Measurements from ENCODE around the gene PRR16.
A peak's percentile ranks its signal among the peaks of the same experiment; 100 is the strongest.

PRR16 gene

GRCh38 chr5:120591911-120592310, 127.8 kb downstream of the PRR16 start:
- DNase-seq = no peak

- DNase-seq = no peak
These were observed 135.5 kb downstream of the PRR16 start for GRCh38 chr5:120599576-120599975.

GRCh38 chr5:120600639-120601038, 136.5 kb downstream of the PRR16 start:
- no peak for DNase-seq

- DNase-seq = no peak
These were observed 137.9 kb downstream of the PRR16 start for GRCh38 chr5:120602033-120602432.

- peak; percentile 75 for DNase-seq
These were observed 140.8 kb downstream of the PRR16 start for GRCh38 chr5:120604884-120605283.

- DNase-seq = no peak
These were observed 141.4 kb downstream of the PRR16 start for GRCh38 chr5:120605325-120606079.

GRCh38 chr5:120609570-120609969, 145.5 kb downstream of the PRR16 start:
- no peak for DNase-seq

- DNase-seq = no peak
These were observed 146.0 kb downstream of the PRR16 start for GRCh38 chr5:120610145-120610544.

GRCh38 chr5:120613729-120614128, 149.6 kb downstream of the PRR16 start:
- DNase-seq = peak; percentile 58

- peak; percentile 43 for DNase-seq
These were observed 150.6 kb downstream of the PRR16 start for GRCh38 chr5:120614531-120615180.

- DNase-seq = peak; percentile 80
These were observed 152.0 kb downstream of the PRR16 start for GRCh38 chr5:120615967-120616645.

GRCh38 chr5:120621339-120621738, 157.2 kb downstream of the PRR16 start:
- DNase-seq = no peak

- DNase-seq = no peak
These were observed 160.0 kb downstream of the PRR16 start for GRCh38 chr5:120624021-120624563.

GRCh38 chr5:120628156-120628555, 164.1 kb downstream of the PRR16 start:
- no peak for DNase-seq

GRCh38 chr5:120630550-120630949, 166.4 kb downstream of the PRR16 start:
- no peak for DNase-seq

GRCh38 chr5:120631611-120632010, 167.5 kb downstream of the PRR16 start:
- no peak for DNase-seq

- no peak for DNase-seq
These were observed 168.3 kb downstream of the PRR16 start for GRCh38 chr5:120632430-120632829.

GRCh38 chr5:120638449-120638848, 174.3 kb downstream of the PRR16 start:
- no peak for DNase-seq

- no peak for DNase-seq
These were observed 176.7 kb downstream of the PRR16 start for GRCh38 chr5:120640778-120641177.

- DNase-seq = no peak
These were observed 180.4 kb downstream of the PRR16 start for GRCh38 chr5:120644516-120644915.

- peak; percentile 7 for DNase-seq
These were observed 191.8 kb downstream of the PRR16 start for GRCh38 chr5:120655828-120656435.

GRCh38 chr5:120657104-120657503, 193.0 kb downstream of the PRR16 start:
- no peak for DNase-seq

- DNase-seq = peak; percentile 15
These were observed 213.4 kb downstream of the PRR16 start for GRCh38 chr5:120677481-120677880.

Measured in kidney glomerular epithelial cell (primary cell).